C4-2B (cell line): ENCODE data around the gene SLC4A9.

ENCODE experiments used
- CTCF ChIP-seq: fragments of 450-650 bp; conservative IDR thresholded peaks from 2 replicates; pipeline ENCODE4 v1.5.1; 2017; ENCODE audit warnings: mild to moderate bottlenecking
- ZFX ChIP-seq: fragments of 450-650 bp; IDR thresholded peaks from 2 replicates; pipeline ENCODE4 v1.6.1; 2017

- TF ChIP-seq CTCF = no peak
- TF ChIP-seq ZFX = no peak
These were observed 59.0 kb downstream of the SLC4A9 start for GRCh38 chr5:140418862-140419520.
